Ascending aorta (tissue), 2 donors: ENCODE data around the gene SUSD3. TPM values are rescaled to one million over a fixed set of nuclear protein-coding genes. Genes with fewer than 3 reads are reported as not detected.
"Not testable (repeated sequence)": the region's sequence is repeated elsewhere in the genome, so short reads cannot be mapped to it uniquely, and the experiment has no call there.

ENCODE experiments used
- DNase-seq, 2 donors: peaks; one replicate each; pipeline ENCODE4 v3.0.0-alpha.2; 2019; ENCODE audit warnings: low spot score in 2 of 2
- H3K27ac ChIP-seq, 2 donors: fragments of 200-600 bp; sonication (generic); one replicate each; pipeline ENCODE4 v1.5.1; 2016 to 2017; ENCODE audit warnings: mild to moderate bottlenecking in 1 of 2
- H3K27me3 ChIP-seq: fragments of 200-600 bp; sonication (generic); one replicate; pipeline ENCODE4 v1.5.1; 2017
- H3K36me3 ChIP-seq, 2 donors: fragments of 200-600 bp; sonication (generic); one replicate each; pipeline ENCODE4 v1.5.1; 2016
- H3K4me1 ChIP-seq, 2 donors: fragments of 200-600 bp; sonication (generic); one replicate each; pipeline ENCODE4 v1.5.1; 2016 to 2017; ENCODE audit warnings: mild to moderate bottlenecking in 1 of 2
- H3K4me3 ChIP-seq, 2 donors: fragments of 200-600 bp; sonication (generic); one replicate each; pipeline ENCODE4 v1.5.1; 2016 to 2017; ENCODE audit warnings: mild to moderate bottlenecking in 1 of 2
- H3K9me3 ChIP-seq, 2 donors: fragments of 200-600 bp; sonication (generic); one replicate each; pipeline ENCODE4 v1.5.1; 2016
- CTCF ChIP-seq, 3 experiments: fragments of 200-600 bp in 2 of 3; fragments of 450-650 bp in 1 of 3; sonication (generic) in 2 of 3; IDR thresholded peaks; one replicate each; pipeline ENCODE4 v1.5.1; 2016 to 2019; ENCODE audit warnings: antibody characterized with exemption in 3 of 3, mild to moderate bottlenecking in 1 of 3, moderate library complexity in 1 of 3
- intact Hi-C: fragments of 100-400 bp; cut with DNase I; formaldehyde crosslinking; loops from one replicate; pipeline ENCODE4 v1.15.1; 2023
- total RNA-seq: library from RNA; depleted of rRNA; stranded (reverse); fragments of >200 nt; gene quantifications from one replicate; pipeline ENCODE4 v1.1.0, GENCODE V29; 2016

Gene SUSD3
- total RNA-seq, 1 donor from 2014 or later, result not detected

GRCh38 chr9:93012963-93013855 is 45.3 kb upstream of the SUSD3 start:
- TF ChIP-seq CTCF (IDR thresholded peaks at IDR 0.05), result no peak
- Histone ChIP-seq H3K36me3 (no peaks in the 10 kb centered on the region), H3K27ac (no peak overlapping the region), H3K4me1 (peaks cover 0 to 2% of the 10 kb centered on the region in 2 donors), H3K9me3 (no peaks in the 10 kb centered on the region), H3K27me3 (no peaks in the 10 kb centered on the region), H3K4me3 (no peak overlapping the region)
- intact Hi-C loops, result no loop called here
- DNase-seq, result peak in 1 of 2 donors; percentile 44

GRCh38 chr9:93013856-93014582 is 44.5 kb upstream of the SUSD3 start:
- DNase-seq, result no peak
- H3K27me3 ChIP-seq, result no peaks in the 10 kb centered on the region
- intact Hi-C loops, result no loop called here

GRCh38 chr9:93015190-93015589 is 43.3 kb upstream of the SUSD3 start:
- DNase-seq, result peak in 1 of 2 donors; percentile 57
- H3K27ac ChIP-seq, H3K4me3 ChIP-seq, H3K9me3 ChIP-seq, H3K27me3 ChIP-seq, H3K36me3 ChIP-seq, H3K4me1 ChIP-seq, intact Hi-C loops: not testable (repeated sequence)

More at GRCh38 chr9:93013856-93014582, 44.5 kb upstream of the SUSD3 start:
- H3K27ac ChIP-seq, result no peak overlapping the region
- no peaks in the 10 kb centered on the region for H3K9me3 ChIP-seq
- peaks cover 0 to 2% of the 10 kb centered on the region in 2 donors for H3K4me1 ChIP-seq
- no peak overlapping the region for H3K4me3 ChIP-seq
- H3K36me3 ChIP-seq, result no peaks in the 10 kb centered on the region
- TF ChIP-seq CTCF (IDR thresholded peaks at IDR 0.05), result no peak

- Histone ChIP-seq H3K27me3 (no peaks in the 10 kb centered on the region), H3K27ac (no peak overlapping the region), H3K36me3 (no peaks in the 10 kb centered on the region), H3K9me3 (no peaks in the 10 kb centered on the region), H3K4me1 (peaks cover 0 to 2% of the 10 kb centered on the region in 2 donors), H3K4me3 (no peak overlapping the region)
- no peak for TF ChIP-seq CTCF (IDR thresholded peaks at IDR 0.05)
- intact Hi-C loops, result no loop called here
- DNase-seq, result peak in 1 of 2 donors; percentile 34
Observed at GRCh38 chr9:93017621-93018020, 40.9 kb upstream of the SUSD3 start.

GRCh38 chr9:93020151-93020550 is 38.4 kb upstream of the SUSD3 start:
- no peak overlapping the region for H3K27ac ChIP-seq
- DNase-seq, result no peak
- intact Hi-C loops, result no loop called here
- H3K27me3 ChIP-seq, result no peaks in the 10 kb centered on the region
- no peaks in the 10 kb centered on the region for H3K9me3 ChIP-seq
- peaks cover 0 to 2% of the 10 kb centered on the region in 2 donors for H3K4me1 ChIP-seq
- H3K4me3 ChIP-seq, result no peak overlapping the region
- no peaks in the 10 kb centered on the region for H3K36me3 ChIP-seq
- TF ChIP-seq CTCF (IDR thresholded peaks at IDR 0.05), result no peak
